ENCODE results near the gene DIPK1A.

The DIPK1A gene

DNA sequence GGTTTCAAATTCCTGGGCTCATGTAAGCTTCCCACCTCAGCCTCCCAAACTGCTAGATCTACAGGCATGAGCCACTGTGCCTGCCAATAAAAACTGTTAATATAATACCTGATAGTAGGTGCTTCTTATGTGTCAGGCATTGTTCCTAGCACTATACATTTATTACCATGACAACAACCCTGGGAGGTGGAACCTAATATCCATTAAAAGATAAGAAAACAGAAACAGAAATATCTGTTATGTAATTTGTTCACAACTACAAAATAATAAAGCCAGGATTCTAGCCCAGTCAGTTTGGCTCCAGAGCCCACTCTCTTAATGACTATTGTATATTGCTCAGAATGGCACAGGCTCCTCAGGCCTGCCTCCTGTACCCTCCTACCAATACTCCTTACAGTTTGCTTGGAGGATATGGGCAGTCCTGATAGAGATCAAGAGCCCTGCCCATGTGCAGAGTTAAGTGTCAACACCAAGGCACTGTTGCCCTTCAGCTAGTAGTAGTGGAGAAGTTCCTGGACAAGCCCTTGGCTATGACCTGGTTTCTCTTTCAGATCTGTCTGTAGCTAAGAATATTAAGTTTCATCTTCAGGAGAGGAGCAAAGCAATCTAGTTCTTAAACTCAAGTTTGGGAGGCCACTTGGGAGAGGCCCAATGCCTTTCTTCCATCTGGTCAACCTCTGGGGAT lies 107.0 kb downstream of the DIPK1A start:
- no peak for TF ChIP-seq POLR2A (IDR thresholded peaks at IDR 0.05; ENCODE audit: low read depth, low read length)
- no peak for TF ChIP-seq SPI1 (IDR thresholded peaks at IDR 0.05; ENCODE audit: low read depth, low read length)
- TF ChIP-seq POU2F2 (IDR thresholded peaks at IDR 0.05; ENCODE audit: low read depth, low read length): no peak
- TF ChIP-seq TAF1 (IDR thresholded peaks at IDR 0.05; ENCODE audit: low read depth, low read length): no peak
- no peak for TF ChIP-seq POLR2AphosphoS5 (IDR thresholded peaks at IDR 0.05; ENCODE audit: low read depth, low read length)
- no peak for TF ChIP-seq PAX5 (IDR thresholded peaks at IDR 0.05; ENCODE audit: insufficient read depth, low read length, severe bottlenecking)
- DNase-seq (ENCODE audit: insufficient read length, low spot score) (no peak), FAIRE-seq (no peak)

DNA sequence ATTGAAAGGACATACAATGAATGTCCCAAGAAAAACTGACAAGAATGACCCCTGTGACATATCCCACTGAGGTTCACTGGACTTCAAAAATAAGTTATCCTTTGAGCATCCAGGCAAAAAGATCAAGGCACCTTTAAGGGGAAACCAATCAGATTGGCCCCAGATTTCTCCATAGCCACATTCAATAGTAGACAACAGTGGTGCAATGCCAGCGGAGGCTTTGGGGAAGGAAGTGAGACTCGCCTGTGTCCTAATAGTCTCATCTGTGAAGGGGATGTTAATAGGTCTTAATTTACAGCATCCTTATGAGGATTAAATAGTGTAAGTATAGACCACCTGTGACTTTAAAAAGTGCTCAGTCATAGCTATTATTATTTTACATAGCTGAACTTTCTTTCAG lies 108.0 kb downstream of the DIPK1A start:
- DNase-seq (ENCODE audit: insufficient read length, low spot score) (no peak), FAIRE-seq (no peak)
- TF ChIP-seq POLR2A (IDR thresholded peaks at IDR 0.05; ENCODE audit: low read depth, low read length): no peak
- no peak for TF ChIP-seq TAF1 (IDR thresholded peaks at IDR 0.05; ENCODE audit: low read depth, low read length)
- no peak for TF ChIP-seq SPI1 (IDR thresholded peaks at IDR 0.05; ENCODE audit: low read depth, low read length)
- no peak for TF ChIP-seq POU2F2 (IDR thresholded peaks at IDR 0.05; ENCODE audit: low read depth, low read length)
- no peak for TF ChIP-seq PAX5 (IDR thresholded peaks at IDR 0.05; ENCODE audit: insufficient read depth, low read length, severe bottlenecking)
- no peak for TF ChIP-seq POLR2AphosphoS5 (IDR thresholded peaks at IDR 0.05; ENCODE audit: low read depth, low read length)

DNA sequence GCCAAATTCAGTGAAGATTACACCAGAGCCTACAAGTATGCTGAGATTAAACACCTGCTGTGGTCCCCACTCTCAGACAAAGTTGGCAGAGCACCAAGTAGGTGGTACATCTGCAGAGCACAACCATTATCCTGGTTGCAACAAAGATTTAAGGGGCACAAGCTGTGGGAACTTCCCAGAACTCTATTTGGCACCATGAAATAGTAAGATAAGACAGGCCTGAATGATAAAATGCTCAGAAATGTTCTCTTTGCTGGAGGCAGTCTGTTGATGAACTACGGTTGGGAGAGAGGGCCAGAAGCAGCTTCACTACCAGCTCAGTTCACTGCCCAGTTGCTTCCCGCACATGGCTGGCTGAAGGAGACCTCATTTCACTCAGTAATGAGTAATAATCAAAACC lies 109.5 kb downstream of the DIPK1A start:
- no peak for FAIRE-seq
- no peak for DNase-seq (ENCODE audit: insufficient read length, low spot score)
- no peak for TF ChIP-seq POLR2AphosphoS5 (IDR thresholded peaks at IDR 0.05; ENCODE audit: low read depth, low read length)
- TF ChIP-seq POLR2A (IDR thresholded peaks at IDR 0.05; ENCODE audit: low read depth, low read length): no peak
- no peak for TF ChIP-seq SPI1 (IDR thresholded peaks at IDR 0.05; ENCODE audit: low read depth, low read length)
- no peak for TF ChIP-seq POU2F2 (IDR thresholded peaks at IDR 0.05; ENCODE audit: low read depth, low read length)
- TF ChIP-seq PAX5 (IDR thresholded peaks at IDR 0.05; ENCODE audit: insufficient read depth, low read length, severe bottlenecking): no peak
- no peak for TF ChIP-seq TAF1 (IDR thresholded peaks at IDR 0.05; ENCODE audit: low read depth, low read length)

DNA sequence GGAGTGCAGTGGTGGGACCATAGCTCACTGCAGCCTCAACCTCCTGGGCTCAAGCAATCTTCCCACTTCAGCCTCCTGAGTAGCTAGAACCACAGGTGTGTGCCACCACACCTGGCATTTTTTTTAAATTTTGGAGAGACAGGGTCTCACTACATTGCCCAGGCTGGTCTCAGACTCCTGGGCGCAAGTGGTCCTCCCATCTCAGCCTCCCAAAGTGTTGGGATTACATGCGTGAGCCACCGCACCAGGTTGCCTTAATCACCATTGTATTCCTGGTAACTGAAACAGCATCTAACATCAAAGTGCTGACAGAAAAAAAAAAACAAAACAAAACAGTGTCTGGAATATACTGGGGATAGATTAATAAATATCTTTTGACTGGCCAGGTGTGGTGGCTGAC lies 111.2 kb downstream of the DIPK1A start:
- DNase-seq (ENCODE audit: insufficient read length, low spot score): no peak
- no peak for FAIRE-seq
- TF ChIP-seq SPI1 (IDR thresholded peaks at IDR 0.05; ENCODE audit: low read depth, low read length) (no peak), TAF1 (IDR thresholded peaks at IDR 0.05; ENCODE audit: low read depth, low read length) (no peak), POLR2AphosphoS5 (IDR thresholded peaks at IDR 0.05; ENCODE audit: low read depth, low read length) (no peak), POLR2A (IDR thresholded peaks at IDR 0.05; ENCODE audit: low read depth, low read length) (no peak)

DNA sequence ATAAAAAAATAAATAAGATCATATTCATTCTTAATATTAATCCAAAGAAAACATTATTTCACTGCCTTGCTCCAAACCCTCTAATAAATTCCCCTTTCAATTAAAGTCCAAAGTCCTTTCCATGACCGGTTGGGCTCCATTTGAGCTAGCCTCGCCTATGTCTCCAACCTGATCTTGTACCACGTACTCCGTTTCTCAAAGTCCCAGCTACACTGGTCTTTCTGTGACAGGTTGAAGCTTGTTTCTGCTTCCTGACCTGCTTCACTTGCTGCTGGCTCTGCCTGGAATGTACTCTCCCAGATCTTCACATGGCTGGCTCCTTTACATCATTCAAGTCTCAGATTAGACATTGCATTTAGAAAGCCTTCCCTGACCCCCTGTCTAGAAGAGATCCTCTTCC lies 113.1 kb downstream of the DIPK1A start:
- TF ChIP-seq SPI1 (IDR thresholded peaks at IDR 0.05; ENCODE audit: low read depth, low read length): no peak
- no peak for TF ChIP-seq PAX5 (IDR thresholded peaks at IDR 0.05; ENCODE audit: insufficient read depth, low read length, severe bottlenecking)
- no peak for TF ChIP-seq POU2F2 (IDR thresholded peaks at IDR 0.05; ENCODE audit: low read depth, low read length)
- TF ChIP-seq POLR2A (IDR thresholded peaks at IDR 0.05; ENCODE audit: low read depth, low read length): no peak
- DNase-seq (ENCODE audit: insufficient read length, low spot score) (no peak), FAIRE-seq (no peak)

DNA sequence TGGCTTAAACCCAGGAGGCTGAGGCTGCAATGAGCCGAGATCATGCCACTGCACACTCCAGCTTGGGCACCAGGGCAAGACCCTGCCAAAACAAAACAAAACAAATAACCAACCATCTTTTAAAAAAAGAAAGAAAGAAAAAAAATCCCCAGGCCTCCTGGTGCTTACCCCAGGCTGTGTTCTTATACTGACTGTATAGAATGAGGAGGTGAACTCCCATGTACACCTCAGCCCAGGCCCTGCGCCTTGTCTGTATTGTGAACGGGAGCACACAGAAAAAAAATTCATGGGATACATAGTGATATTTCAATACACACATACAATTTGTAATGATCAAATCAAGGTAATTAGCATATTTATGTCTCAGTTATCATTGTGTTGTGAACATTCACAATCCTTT lies 115.4 kb downstream of the DIPK1A start:
- FAIRE-seq: no peak
- TF ChIP-seq POU2F2 (IDR thresholded peaks at IDR 0.05; ENCODE audit: low read depth, low read length) (no peak), SPI1 (IDR thresholded peaks at IDR 0.05; ENCODE audit: low read depth, low read length) (no peak), POLR2A (IDR thresholded peaks at IDR 0.05; ENCODE audit: low read depth, low read length) (no peak), POLR2AphosphoS5 (IDR thresholded peaks at IDR 0.05; ENCODE audit: low read depth, low read length) (no peak), TAF1 (IDR thresholded peaks at IDR 0.05; ENCODE audit: low read depth, low read length) (no peak), PAX5 (IDR thresholded peaks at IDR 0.05; ENCODE audit: insufficient read depth, low read length, severe bottlenecking) (no peak)
- DNase-seq (ENCODE audit: insufficient read length, low spot score): no peak

DNA sequence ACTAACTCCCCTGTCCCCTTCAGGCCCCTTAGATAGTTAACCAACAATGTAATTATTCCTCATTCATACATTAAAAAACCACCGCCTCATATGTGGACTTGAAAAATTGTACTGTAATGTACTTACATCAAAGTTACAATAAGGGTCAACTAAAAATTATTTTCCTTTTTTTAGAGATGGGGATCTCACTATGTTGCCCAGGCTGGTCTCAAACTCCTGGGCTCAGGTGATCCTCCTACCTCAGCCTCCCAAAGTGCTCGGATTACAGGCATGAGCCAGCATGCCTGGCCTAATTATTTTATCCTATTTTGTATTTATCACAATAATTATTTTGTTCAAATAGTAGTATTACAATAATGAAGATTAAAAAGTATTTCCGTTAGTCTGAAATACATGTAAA lies 116.8 kb downstream of the DIPK1A start:
- DNase-seq (ENCODE audit: insufficient read length, low spot score) (no peak), FAIRE-seq (no peak)
- no peak for TF ChIP-seq POLR2A (IDR thresholded peaks at IDR 0.05; ENCODE audit: low read depth, low read length)
- TF ChIP-seq PAX5 (IDR thresholded peaks at IDR 0.05; ENCODE audit: insufficient read depth, low read length, severe bottlenecking): no peak
- no peak for TF ChIP-seq POU2F2 (IDR thresholded peaks at IDR 0.05; ENCODE audit: low read depth, low read length)
- no peak for TF ChIP-seq TAF1 (IDR thresholded peaks at IDR 0.05; ENCODE audit: low read depth, low read length)
- TF ChIP-seq POLR2AphosphoS5 (IDR thresholded peaks at IDR 0.05; ENCODE audit: low read depth, low read length): no peak
- TF ChIP-seq SPI1 (IDR thresholded peaks at IDR 0.05; ENCODE audit: low read depth, low read length): no peak

DNA sequence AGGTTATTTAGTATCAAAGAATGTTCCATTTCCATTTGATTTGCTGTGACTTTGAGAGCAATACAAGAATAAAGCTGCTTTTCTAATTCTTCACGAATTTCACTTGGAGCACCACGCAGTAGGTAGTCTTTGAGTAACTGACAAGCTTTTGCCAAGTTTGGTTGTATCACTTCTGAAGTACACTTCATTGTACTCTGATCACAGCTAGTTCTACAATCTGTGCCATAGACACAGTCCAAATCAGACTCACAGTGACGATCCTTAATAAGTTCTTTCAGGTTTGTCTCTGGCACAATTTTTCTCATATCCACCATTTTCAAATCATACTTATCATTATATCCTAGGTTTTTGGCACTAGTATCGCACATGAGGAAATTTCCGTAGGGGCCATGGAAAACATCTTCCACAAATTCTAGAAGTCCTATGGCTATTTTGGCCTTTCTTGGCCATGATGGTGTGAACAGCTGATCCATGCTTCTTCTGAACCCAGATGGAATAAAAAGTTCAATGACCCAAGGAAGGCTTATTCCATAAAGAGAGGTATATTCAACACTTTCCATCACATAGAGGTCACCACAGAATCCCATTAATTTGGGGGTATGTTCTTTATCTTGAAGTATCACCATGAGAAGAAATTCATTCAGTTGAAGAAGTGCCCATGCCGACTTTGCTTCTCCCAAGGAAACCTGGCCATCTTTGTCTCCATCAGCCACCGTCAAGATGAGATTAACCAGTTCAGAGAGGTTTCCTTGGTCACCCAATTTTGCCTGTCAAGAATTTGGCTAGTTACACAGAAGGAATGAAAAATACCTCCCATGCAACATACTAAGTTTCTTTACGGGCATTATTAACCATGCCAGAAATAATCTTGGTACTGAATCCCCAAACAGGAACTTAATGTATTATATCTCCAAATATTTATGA lies 117.6 kb downstream of the DIPK1A start:
- DNase-seq (ENCODE audit: insufficient read length, low spot score) (no peak), FAIRE-seq (no peak)
- TF ChIP-seq SPI1 (IDR thresholded peaks at IDR 0.05; ENCODE audit: low read depth, low read length) (no peak), POLR2AphosphoS5 (IDR thresholded peaks at IDR 0.05; ENCODE audit: low read depth, low read length) (peak; percentile 15), PAX5 (IDR thresholded peaks at IDR 0.05; ENCODE audit: insufficient read depth, low read length, severe bottlenecking) (no peak), POU2F2 (IDR thresholded peaks at IDR 0.05; ENCODE audit: low read depth, low read length) (no peak), POLR2A (IDR thresholded peaks at IDR 0.05; ENCODE audit: low read depth, low read length) (peak; percentile 30), TAF1 (IDR thresholded peaks at IDR 0.05; ENCODE audit: low read depth, low read length) (no peak)

DNA sequence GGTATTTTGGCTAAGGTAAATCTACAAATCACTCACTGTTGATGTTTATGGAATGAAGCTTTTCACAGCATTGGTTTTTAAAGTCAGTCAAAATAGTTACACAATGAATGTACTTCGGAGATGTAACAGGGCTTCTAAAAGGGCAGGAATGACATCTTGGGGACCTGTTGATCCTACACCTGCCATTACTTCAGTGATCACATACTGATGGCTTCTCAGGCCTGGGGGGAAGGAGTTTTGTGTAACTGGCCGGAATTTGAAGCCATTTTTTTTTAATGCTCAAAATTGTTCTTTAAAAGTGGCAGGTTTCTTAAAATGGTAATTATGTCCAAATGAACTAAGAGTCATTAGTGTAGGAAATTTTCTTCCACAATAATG lies 118.2 kb downstream of the DIPK1A start:
- FAIRE-seq (no peak), DNase-seq (ENCODE audit: insufficient read length, low spot score) (no peak)
- TF ChIP-seq SPI1 (IDR thresholded peaks at IDR 0.05; ENCODE audit: low read depth, low read length): no peak
- no peak; the same call in 1 of the 2 replicates for TF ChIP-seq POLR2AphosphoS5 (IDR thresholded peaks at IDR 0.05; ENCODE audit: low read depth, low read length)
- no peak for TF ChIP-seq TAF1 (IDR thresholded peaks at IDR 0.05; ENCODE audit: low read depth, low read length)
- no peak for TF ChIP-seq POU2F2 (IDR thresholded peaks at IDR 0.05; ENCODE audit: low read depth, low read length)
- TF ChIP-seq PAX5 (IDR thresholded peaks at IDR 0.05; ENCODE audit: insufficient read depth, low read length, severe bottlenecking): no peak
- TF ChIP-seq POLR2A (IDR thresholded peaks at IDR 0.05; ENCODE audit: low read depth, low read length): no peak; the same call in 1 of the 2 replicates
